ENCODE data around the gene FBN3.

GRCh38 chr19:8167985-8168384 lies 18.6 kb upstream of the FBN3 start:
- TF ChIP-seq CTCF (IDR thresholded peaks at IDR 0.05) (no peak), REST (IDR thresholded peaks at IDR 0.05; ENCODE audit: insufficient read depth in 1 of 2, low read depth in 2 of 2, low read length in 1 of 2) (no peak), SIN3A (IDR thresholded peaks at IDR 0.05; ENCODE audit: borderline replicate concordance, insufficient read depth, low read depth, low read length) (no peak)

All from Panc1 (cell line).